Mesendoderm (in vitro differentiated cells): Measurements from ENCODE around the gene TAGLN2.

Experiments
- DNase-seq: peaks from one replicate; pipeline ENCODE4 v3.0.0; 2013
- H2AK5ac ChIP-seq: 2 replicates; pipeline ENCODE4 v1.6.1; 2013; ENCODE audit warnings: low read length, inconsistent platforms
- H2BK120ac ChIP-seq: 2 replicates; pipeline ENCODE4 v1.6.1; 2013; ENCODE audit warnings: low read depth, mild to moderate bottlenecking, low read length, moderate library complexity, mixed read lengths
- H2BK15ac ChIP-seq: replicated peaks from 2 replicates; pipeline ENCODE4 v1.6.1; 2013; ENCODE audit warnings: low read depth, mild to moderate bottlenecking, moderate library complexity
- H2BK5ac ChIP-seq: 2 replicates; pipeline ENCODE4 v1.6.1; 2013; ENCODE audit warnings: low read length, inconsistent platforms
- H3K18ac ChIP-seq: 2 replicates; pipeline ENCODE4 v1.6.1; 2013; ENCODE audit warnings: mild to moderate bottlenecking, low read length, mixed read lengths
- H3K23ac ChIP-seq: one replicate; pipeline ENCODE4 v1.6.1; 2013; ENCODE audit warnings: low read length
- H3K27ac ChIP-seq: 2 replicates; pipeline ENCODE4 v1.5.1; 2013; ENCODE audit warnings: low read depth, mild to moderate bottlenecking, inconsistent platforms, low read length, moderate library complexity
- H3K27me3 ChIP-seq: 2 replicates; pipeline ENCODE4 v1.6.1; 2013; ENCODE audit warnings: low read length, control low read depth, mild to moderate bottlenecking, inconsistent platforms; ENCODE audit not compliant: insufficient read depth, poor library complexity
- H3K36me3 ChIP-seq: 2 replicates; pipeline ENCODE4 v1.6.1; 2013; ENCODE audit warnings: low read length, inconsistent platforms; ENCODE audit not compliant: control insufficient read depth, insufficient read depth
- H3K4ac ChIP-seq: one replicate; pipeline ENCODE4 v1.6.1; 2013; ENCODE audit warnings: low read depth, mild to moderate bottlenecking, low read length, moderate library complexity
- H3K4me1 ChIP-seq: 2 replicates; pipeline ENCODE4 v1.6.1; 2013; ENCODE audit warnings: low read depth, low read length, inconsistent platforms; ENCODE audit not compliant: control insufficient read depth
- H3K4me2 ChIP-seq: 2 replicates; pipeline ENCODE4 v1.6.1; 2013; ENCODE audit warnings: low read length
- H3K4me3 ChIP-seq: 2 replicates; pipeline ENCODE4 v1.5.1; 2013; ENCODE audit warnings: mild to moderate bottlenecking, low read length
- H3K56ac ChIP-seq: one replicate; pipeline ENCODE4 v1.6.1; 2013; ENCODE audit warnings: low read length
- H3K79me1 ChIP-seq: 2 replicates; pipeline ENCODE4 v1.6.1; 2013; ENCODE audit warnings: low read length, inconsistent platforms
- H3K79me2 ChIP-seq: 2 replicates; pipeline ENCODE4 v1.6.1; 2013; ENCODE audit warnings: mild to moderate bottlenecking, low read length; ENCODE audit not compliant: control insufficient read depth, insufficient read depth
- H3K9ac ChIP-seq: 2 replicates; pipeline ENCODE4 v1.6.1; 2013; ENCODE audit warnings: low read length, inconsistent platforms
- H4K5ac ChIP-seq: one replicate; pipeline ENCODE4 v1.6.1; 2013; ENCODE audit warnings: low read length
- H4K8ac ChIP-seq: one replicate; pipeline ENCODE4 v1.6.1; 2013; ENCODE audit warnings: low read depth, mild to moderate bottlenecking, control low read depth, low read length, moderate library complexity
- WGBS: extraction: QIAGEN DNeasy Blood & Tissue Kit; methylation state at CpG from one replicate; pipeline ENCODE4 v1.1.7; 2013; ENCODE audit warnings: low lambda C conversion rate, missing lambda C conversion rate; ENCODE audit not compliant: insufficient coverage; ENCODE audit errors: extremely low coverage; 5-methylcytosine and 5-hydroxymethylcytosine counted together

Gene TAGLN2

GRCh38 chr1:159942632-159943277 lies 17.4 kb upstream of the TAGLN2 start:
- Histone ChIP-seq H3K4me1 (peaks cover 6% of the 10 kb centered on the region), H3K27ac (no peak overlapping the region)

GRCh38 chr1:159941591-159942560 lies 16.6 kb upstream of the TAGLN2 start:
- Histone ChIP-seq H3K4me2 (no peak overlapping the region), H3K4me3 (no peak overlapping the region), H4K8ac (no peak overlapping the region), H3K4me1 (peaks cover 10% of the 10 kb centered on the region), H3K9ac (no peak overlapping the region), H3K56ac (peak overlapping the region; percentile 34), H2BK5ac (no peak overlapping the region), H4K5ac (no peak overlapping the region), H3K23ac (peak overlapping the region; percentile 45), H3K4ac (no peak overlapping the region), H3K18ac (no peak overlapping the region), H2BK120ac (no peak overlapping the region), H3K79me1 (peaks cover 2% of the 10 kb centered on the region), H3K27ac (no peak overlapping the region), H2BK15ac (no peak overlapping the region), H2AK5ac (no peak overlapping the region), H3K36me3 (no peaks in the 10 kb centered on the region), H3K27me3 (no peaks in the 10 kb centered on the region), H3K79me2 (peaks cover 1% of the 10 kb centered on the region)
- WGBS = no CpG with 5 or more reads among the region's 15 CpGs
- no peak for DNase-seq

More at GRCh38 chr1:159942632-159943277, 17.4 kb upstream of the TAGLN2 start:
- Histone ChIP-seq H2BK5ac (no peak overlapping the region), H3K27me3 (no peaks in the 10 kb centered on the region), H3K4me3 (no peak overlapping the region), H3K18ac (no peak overlapping the region), H2BK15ac (no peak overlapping the region), H3K56ac (peak overlapping the region; percentile 34), H3K4ac (no peak overlapping the region), H4K8ac (no peak overlapping the region), H4K5ac (no peak overlapping the region), H3K23ac (no peak overlapping the region), H2AK5ac (no peak overlapping the region), H2BK120ac (no peak overlapping the region), H3K9ac (no peak overlapping the region), H3K79me2 (peaks cover 1% of the 10 kb centered on the region), H3K36me3 (no peaks in the 10 kb centered on the region), H3K79me1 (peaks cover 2% of the 10 kb centered on the region), H3K4me2 (no peak overlapping the region)
- no peak for DNase-seq
- WGBS = no CpG with 5 or more reads among the region's 15 CpGs

- Histone ChIP-seq H4K5ac (no peak overlapping the region), H3K23ac (no peak overlapping the region), H3K18ac (no peak overlapping the region), H2AK5ac (no peak overlapping the region), H4K8ac (no peak overlapping the region), H3K4me2 (no peak overlapping the region), H3K9ac (no peak overlapping the region), H3K4ac (no peak overlapping the region), H3K79me1 (peaks cover 2% of the 10 kb centered on the region), H3K79me2 (peaks cover 1% of the 10 kb centered on the region), H2BK15ac (no peak overlapping the region), H3K36me3 (no peaks in the 10 kb centered on the region), H3K4me3 (no peak overlapping the region), H2BK120ac (no peak overlapping the region), H3K27ac (no peak overlapping the region), H3K27me3 (no peaks in the 10 kb centered on the region), H2BK5ac (no peak overlapping the region), H3K4me1 (peaks cover 8% of the 10 kb centered on the region), H3K56ac (peak overlapping the region; percentile 34)
- DNase-seq = peak; percentile 89
- WGBS = no CpG with 5 or more reads among the region's 5 CpGs
These were observed 15.8 kb upstream of the TAGLN2 start for GRCh38 chr1:159941141-159941540.

- peak overlapping the region; percentile 15 for H3K56ac ChIP-seq
- H3K27me3 ChIP-seq = no peaks in the 10 kb centered on the region
- no peak overlapping the region for H3K27ac ChIP-seq
- WGBS = no CpG with 5 or more reads among the region's 11 CpGs
- no peak overlapping the region for H3K23ac ChIP-seq
- no peak overlapping the region for H3K4me3 ChIP-seq
- no peak overlapping the region for H2BK120ac ChIP-seq
- no peak overlapping the region for H3K4ac ChIP-seq
- H3K79me1 ChIP-seq = peaks cover 2% of the 10 kb centered on the region
- H3K79me2 ChIP-seq = peaks cover 1% of the 10 kb centered on the region
- no peak overlapping the region for H4K8ac ChIP-seq
- peaks cover 7% of the 10 kb centered on the region for H3K4me1 ChIP-seq
- no peak overlapping the region for H4K5ac ChIP-seq
- no peaks in the 10 kb centered on the region for H3K36me3 ChIP-seq
- no peak overlapping the region for H2BK15ac ChIP-seq
- no peak overlapping the region for H3K4me2 ChIP-seq
- no peak for DNase-seq
- H2BK5ac ChIP-seq = no peak overlapping the region
- no peak overlapping the region for H3K18ac ChIP-seq
- no peak overlapping the region for H2AK5ac ChIP-seq
- no peak overlapping the region for H3K9ac ChIP-seq
These were observed 14.8 kb upstream of the TAGLN2 start for GRCh38 chr1:159940006-159940620.

GRCh38 chr1:159939678-159940002 lies 14.3 kb upstream of the TAGLN2 start:
- no peak overlapping the region for H2BK15ac ChIP-seq
- H4K8ac ChIP-seq = no peak overlapping the region
- no peak overlapping the region for H3K18ac ChIP-seq
- no peak overlapping the region for H3K56ac ChIP-seq
- H3K9ac ChIP-seq = no peak overlapping the region
- H3K79me1 ChIP-seq = peaks cover 2% of the 10 kb centered on the region
- WGBS = no CpG with 5 or more reads among the region's 3 CpGs
- peaks cover 7% of the 10 kb centered on the region for H3K4me1 ChIP-seq
- H3K4me3 ChIP-seq = no peak overlapping the region
- no peaks in the 10 kb centered on the region for H3K36me3 ChIP-seq
- H4K5ac ChIP-seq = no peak overlapping the region
- H3K23ac ChIP-seq = no peak overlapping the region
- no peak for DNase-seq
- no peak overlapping the region for H3K4ac ChIP-seq
- H3K79me2 ChIP-seq = peaks cover 1% of the 10 kb centered on the region
- no peak overlapping the region for H2BK5ac ChIP-seq
- no peak overlapping the region for H3K4me2 ChIP-seq
- no peak overlapping the region for H2AK5ac ChIP-seq
- no peak overlapping the region for H2BK120ac ChIP-seq
- no peak overlapping the region for H3K27ac ChIP-seq
- no peaks in the 10 kb centered on the region for H3K27me3 ChIP-seq
